ENCODE measurements around the gene HCAR2.
A peak's percentile ranks its signal among the peaks of the same experiment; 100 is the strongest.
"Not testable (repeated sequence)": the region's sequence is repeated elsewhere in the genome, so short reads cannot be mapped to it uniquely, and the experiment has no call there.

HCAR2 gene

DNA sequence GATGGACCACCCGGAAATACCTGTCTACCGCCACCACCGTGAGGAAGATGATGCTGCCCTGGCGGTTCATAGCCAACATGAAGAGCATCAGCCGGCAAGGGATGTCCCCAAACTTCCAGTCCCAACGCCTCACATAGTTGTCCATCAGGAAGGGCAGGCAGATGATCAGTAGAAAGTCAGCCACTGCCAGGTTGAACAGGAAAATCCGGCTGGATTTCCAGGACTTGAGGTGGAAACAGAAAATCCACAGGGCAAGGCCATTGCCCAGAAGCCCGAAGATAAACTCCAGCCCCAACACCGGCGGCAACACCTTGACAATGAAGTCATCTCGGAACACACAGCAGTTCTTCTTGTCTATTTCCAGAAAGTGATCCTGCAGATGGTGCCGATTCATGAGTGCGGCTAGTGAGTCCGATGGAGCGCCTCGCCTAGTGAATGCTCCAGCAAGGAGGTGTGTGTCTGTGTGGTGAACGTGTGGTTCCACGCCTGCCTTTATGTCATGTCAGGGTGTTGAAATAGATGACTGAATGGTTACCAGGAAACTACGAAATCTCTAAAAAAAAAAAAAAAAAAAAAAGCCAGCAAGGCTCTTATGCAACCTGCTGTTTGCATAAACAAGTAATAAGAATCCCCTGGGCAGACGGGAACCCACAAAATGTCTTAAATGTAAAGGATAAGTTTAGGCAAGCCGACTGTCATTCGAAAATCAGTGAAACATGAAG lies at the start of gene HCAR2:
HCAR2 (minus strand) TSS at position 468 of the 722 bp plus-strand sequence; CDS start at position 394, 74 bp downstream.
- not testable (repeated sequence) for H3K36me3 Mint-ChIP-seq; H3K27me3 Mint-ChIP-seq; H3K4me3 Mint-ChIP-seq; H3K4me1 Mint-ChIP-seq (ENCODE audit: low read depth); H3K9me3 Mint-ChIP-seq (ENCODE audit: low read depth); H3K27ac Mint-ChIP-seq

DNA sequence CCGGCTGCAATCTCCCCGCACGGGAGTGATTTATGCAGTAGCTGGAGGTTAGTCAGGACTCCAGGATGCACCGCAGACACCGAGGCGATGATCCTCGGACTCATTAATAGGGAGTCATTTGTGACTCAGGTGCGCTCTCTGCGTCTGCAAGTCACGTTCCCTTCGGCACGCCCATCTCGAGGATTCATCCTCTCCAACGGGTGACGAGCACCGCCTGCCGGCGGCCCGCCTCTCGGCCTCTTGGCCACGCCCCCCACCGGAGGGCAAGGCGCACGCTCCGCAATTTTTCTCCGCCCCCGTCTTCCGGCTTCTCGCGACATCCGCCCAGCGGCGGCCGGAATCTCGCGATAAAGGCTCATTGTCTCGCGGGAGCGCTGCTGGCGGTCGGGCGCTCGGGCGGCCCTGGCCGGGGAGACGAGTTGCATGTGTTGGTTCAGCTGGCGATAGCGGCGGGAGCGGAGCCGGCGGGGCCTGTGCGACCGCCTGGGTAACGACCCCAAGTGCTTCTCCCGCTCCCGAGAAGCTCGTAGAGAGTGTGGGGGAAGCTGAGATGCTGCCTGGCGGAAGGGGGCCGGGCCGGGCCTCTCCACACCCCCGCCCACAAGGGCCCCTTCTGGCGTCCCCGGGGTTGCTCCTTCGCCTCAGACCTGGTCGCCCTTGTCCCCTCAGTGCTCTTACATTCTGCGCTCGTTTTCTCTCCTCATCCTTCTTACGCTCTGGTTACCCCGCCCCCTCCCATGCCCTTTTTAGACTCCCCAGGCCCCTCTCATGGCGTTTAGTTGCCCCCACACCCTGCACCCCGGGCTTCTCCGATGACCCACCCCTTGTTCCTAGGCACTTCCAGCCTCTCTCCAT lies 49.5 kb upstream of the HCAR2 start, which contains the start of gene DENR:
DENR (plus strand) TSS at position 361 of the 855 bp plus-strand sequence. CDS start 878 bp downstream, outside the sequence.
- Mint-ChIP-seq H3K4me1 (ENCODE audit: low read depth) (peaks cover 48% of the 10 kb centered on the region), H3K27me3 (no peaks in the 10 kb centered on the region), H3K9me3 (ENCODE audit: low read depth) (no peaks in the 10 kb centered on the region), H3K4me3 (peak within 1 kb of the TSS; percentile 97), H3K27ac (peak within 1 kb of the TSS; percentile 96), H3K36me3 (peaks cover 12% of the 10 kb centered on the region)

DNA sequence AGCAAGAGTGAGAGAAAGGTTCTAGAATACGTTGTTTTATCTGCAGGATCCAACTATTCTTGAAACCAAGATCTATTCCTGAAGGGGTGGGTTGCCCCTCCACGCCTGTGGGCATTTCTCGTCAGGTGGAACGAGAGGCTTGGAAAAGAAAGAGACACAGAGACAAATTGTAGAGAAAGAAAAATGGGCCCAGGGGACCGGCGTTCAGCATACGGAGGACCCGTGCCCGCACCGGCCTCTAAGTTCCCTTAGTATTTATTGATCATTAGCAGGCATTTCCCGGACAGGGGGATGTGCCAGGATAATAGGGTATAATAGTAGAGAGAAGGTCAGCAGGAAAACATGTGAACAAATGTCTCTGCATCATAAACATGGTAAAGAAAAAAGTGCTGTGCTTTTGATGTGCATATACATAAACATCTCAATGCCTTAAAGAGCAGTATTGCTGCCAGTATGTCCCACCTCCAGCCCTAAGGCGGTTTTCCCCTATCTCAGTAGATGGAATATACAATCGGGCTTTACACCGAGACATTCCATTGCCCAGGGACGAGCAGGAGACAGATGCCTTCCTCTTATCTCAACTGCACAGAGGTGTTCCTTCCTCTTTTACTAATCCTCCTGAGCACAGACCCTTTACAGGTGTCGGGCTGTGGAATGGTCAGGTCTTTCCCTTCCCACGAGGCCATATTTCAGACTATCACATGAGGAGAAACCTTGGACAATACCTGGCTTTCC lies 47.8 kb upstream of the HCAR2 start:
- Mint-ChIP-seq H3K4me3 (peak overlapping the region; percentile 77), H3K27ac (peak overlapping the region; percentile 48)
- H3K36me3 Mint-ChIP-seq = not testable (repeated sequence)

DNA sequence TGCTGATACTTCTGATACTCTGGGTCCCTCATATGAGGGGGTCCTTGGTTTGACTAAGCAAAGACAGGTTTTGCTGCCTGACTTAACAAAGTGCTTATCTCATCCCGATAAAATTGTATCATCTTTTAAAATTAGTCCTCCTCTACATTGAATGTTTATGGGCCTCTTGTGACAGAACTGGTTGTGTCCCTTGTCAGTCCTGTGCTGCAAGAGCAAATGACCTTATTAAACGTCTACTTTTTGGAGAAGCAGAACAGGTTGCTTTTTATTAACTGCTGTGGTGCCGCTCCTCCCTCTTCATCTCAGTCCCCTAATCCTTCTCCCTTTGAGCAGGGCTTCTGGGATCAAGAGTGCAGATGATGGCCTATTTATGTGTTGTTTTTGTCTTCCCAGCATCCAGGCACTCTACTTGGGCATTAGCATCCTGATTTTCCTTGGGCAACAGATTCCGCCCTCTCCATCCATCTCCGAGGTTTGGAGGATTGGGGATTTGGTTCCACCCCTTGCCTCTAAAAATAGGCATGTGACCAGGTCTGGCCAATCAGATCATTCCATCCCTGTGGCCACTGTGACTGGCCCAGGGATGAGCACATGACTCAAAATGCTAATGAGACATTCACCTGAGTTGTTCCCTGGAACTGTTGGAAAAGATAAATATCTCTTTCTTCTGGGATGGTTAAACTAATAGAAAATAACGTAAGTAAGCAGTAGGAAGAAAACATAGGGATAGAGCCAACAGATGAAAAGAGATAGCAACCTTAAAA lies 46.6 kb upstream of the HCAR2 start:
- Mint-ChIP-seq H3K4me3 (no peak overlapping the region), H3K36me3 (peaks cover 5% of the 10 kb centered on the region), H3K27me3 (no peaks in the 10 kb centered on the region), H3K9me3 (ENCODE audit: low read depth) (no peaks in the 10 kb centered on the region), H3K4me1 (ENCODE audit: low read depth) (peaks cover 25% of the 10 kb centered on the region), H3K27ac (no peak overlapping the region)

More for the DNA sequence above, 47.8 kb upstream of the HCAR2 start:
- H3K9me3 Mint-ChIP-seq (ENCODE audit: low read depth); H3K27me3 Mint-ChIP-seq: not testable (repeated sequence)
- peaks cover 33% of the 10 kb centered on the region for H3K4me1 Mint-ChIP-seq (ENCODE audit: low read depth)

DNA sequence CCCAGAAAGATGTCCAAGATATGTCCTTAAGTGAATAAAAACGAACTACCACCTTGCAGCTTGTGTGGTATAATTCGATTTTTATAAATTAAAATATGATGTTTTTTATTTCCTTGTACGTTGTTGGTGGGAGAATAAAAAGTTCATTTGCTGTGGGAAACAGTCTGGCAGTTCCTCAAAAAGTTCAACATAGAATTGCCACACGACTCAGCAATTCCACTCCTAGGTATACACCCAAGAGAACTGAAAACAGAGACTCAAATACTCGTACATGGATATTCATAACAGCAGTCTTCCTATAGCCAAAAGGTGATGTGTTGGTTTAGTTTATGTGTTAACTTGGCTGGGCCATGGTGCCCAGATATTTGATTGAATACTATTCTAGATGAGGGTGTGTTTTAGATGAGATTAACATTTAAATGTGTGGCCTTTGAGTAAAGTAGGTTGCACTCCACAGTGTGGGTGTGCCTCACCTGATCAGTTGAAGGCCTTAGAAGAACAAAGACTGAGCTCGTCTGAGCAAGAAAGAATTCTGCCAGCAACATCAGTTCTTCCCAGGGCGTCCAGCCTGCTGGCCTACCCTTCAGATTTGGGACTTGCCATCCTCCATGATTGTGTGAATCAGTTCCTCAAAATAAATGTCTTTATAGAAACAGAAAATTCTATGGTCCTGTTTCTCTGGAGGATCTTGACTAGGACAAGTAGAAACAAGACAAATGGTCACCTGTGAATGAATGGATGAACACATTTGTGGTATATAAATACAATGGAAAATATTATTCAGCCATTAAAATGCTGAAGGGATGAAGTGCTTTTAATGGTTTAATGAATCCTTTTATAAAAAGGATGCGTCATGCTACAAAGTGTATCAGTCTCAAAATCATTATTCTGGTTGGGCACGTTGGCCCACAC lies 44.3 kb upstream of the HCAR2 start:
- Mint-ChIP-seq H3K4me3 (no peak overlapping the region), H3K9me3 (ENCODE audit: low read depth) (no peaks in the 10 kb centered on the region), H3K27me3 (no peaks in the 10 kb centered on the region), H3K27ac (no peak overlapping the region), H3K4me1 (ENCODE audit: low read depth) (peaks cover 8% of the 10 kb centered on the region), H3K36me3 (no peaks in the 10 kb centered on the region)

DNA sequence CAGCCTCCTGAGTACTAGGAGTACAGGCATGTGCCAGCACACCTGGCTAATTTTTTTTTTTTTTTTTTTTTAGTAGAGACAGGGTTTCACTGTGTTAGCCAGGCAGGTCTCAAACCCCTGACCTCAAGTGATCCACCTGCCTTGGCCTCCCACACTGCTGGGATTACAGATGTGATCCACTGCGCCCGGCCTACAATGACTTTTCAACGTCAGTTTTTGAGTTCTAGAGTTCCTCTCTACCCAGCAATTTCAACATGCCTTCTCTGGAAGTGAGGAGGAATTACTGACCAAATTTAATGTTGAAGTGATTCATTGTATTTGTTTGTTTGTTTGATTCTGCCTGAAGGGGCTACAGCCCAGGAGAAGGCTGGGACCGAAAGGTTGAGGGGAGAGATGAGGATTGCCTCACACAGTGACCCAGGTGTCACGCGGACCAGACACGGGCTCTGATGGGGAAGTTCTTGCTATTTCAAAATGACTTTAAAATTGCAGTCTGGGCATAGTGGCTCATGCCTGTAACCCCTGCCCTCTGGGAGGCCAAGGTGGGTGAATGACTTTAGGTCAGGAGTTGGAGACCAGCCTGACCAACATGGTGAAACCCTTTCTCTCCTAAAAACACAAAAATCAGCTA lies 40.9 kb upstream of the HCAR2 start:
- H3K27me3 Mint-ChIP-seq = no peaks in the 10 kb centered on the region
- H3K27ac Mint-ChIP-seq = no peak overlapping the region
- no peaks in the 10 kb centered on the region for H3K4me1 Mint-ChIP-seq (ENCODE audit: low read depth)
- H3K4me3 Mint-ChIP-seq = no peak overlapping the region
- H3K9me3 Mint-ChIP-seq (ENCODE audit: low read depth) = no peaks in the 10 kb centered on the region
- H3K36me3 Mint-ChIP-seq = no peaks in the 10 kb centered on the region

DNA sequence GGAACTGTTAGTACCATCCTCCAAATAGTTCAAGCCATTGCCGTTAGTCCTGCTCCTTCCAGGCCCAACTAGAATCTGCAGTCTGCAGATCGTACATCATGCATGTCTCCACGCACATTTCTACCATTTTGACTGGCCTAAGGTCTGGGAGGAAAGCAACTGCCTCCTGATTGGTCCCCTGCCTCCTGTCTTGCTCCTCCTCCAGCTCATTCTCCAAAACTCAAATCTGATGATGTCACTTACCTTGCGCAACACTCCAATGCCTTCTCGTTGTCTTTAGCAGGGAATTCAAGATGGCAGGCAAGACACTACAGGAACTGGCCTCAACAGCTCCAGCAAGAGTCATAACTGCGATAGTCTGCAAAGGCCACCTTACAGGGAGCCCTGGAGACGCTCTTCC lies 37.2 kb upstream of the HCAR2 start:
- Mint-ChIP-seq H3K36me3 (no peaks in the 10 kb centered on the region), H3K9me3 (ENCODE audit: low read depth) (no peaks in the 10 kb centered on the region), H3K27me3 (no peaks in the 10 kb centered on the region), H3K27ac (no peak overlapping the region), H3K4me1 (ENCODE audit: low read depth) (peaks cover 5% of the 10 kb centered on the region), H3K4me3 (no peak overlapping the region)

DNA sequence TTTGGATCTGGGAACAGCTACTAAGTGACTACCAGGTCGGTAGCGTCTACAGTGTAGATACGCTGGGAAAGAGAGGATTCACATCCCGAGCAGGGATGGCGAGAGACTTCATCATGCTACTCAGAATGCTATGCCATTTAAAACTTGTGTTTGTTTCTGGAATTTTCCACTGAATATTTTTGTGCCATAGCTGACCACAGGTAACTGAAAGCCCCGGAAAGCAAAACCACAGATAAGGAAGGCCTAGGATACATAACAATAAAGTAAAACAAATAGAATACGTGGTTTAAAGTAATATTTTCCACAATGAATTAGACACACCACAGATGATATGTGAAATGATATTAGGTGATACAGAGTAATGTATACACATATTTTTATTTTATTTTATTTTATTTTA lies 35.4 kb upstream of the HCAR2 start:
- H3K27me3 Mint-ChIP-seq = no peaks in the 10 kb centered on the region
- peak overlapping the region; percentile 58 for H3K27ac Mint-ChIP-seq
- no peaks in the 10 kb centered on the region for H3K9me3 Mint-ChIP-seq (ENCODE audit: low read depth)
- no peaks in the 10 kb centered on the region for H3K36me3 Mint-ChIP-seq
- H3K4me3 Mint-ChIP-seq = no peak overlapping the region
- H3K4me1 Mint-ChIP-seq (ENCODE audit: low read depth) = peaks cover 11% of the 10 kb centered on the region

DNA sequence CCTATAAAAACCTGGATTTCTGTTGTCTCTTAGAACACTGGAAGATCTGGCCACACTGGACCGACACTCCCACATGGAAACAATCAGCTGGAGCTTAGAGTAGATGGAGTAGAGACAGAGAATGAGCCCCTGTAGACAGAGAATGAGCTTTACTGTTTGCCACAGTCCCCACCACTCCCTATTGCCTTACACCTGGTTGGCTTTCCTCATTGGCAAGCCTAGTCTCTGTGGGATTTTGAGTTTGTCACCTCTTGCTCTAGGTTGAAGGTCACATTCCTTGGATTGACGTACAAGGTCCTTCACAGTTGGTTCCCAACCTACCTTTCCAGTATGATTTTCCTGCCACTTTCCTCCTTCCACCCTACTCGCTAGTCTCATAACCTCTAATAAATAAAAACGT lies 29.5 kb upstream of the HCAR2 start:
- H3K36me3 Mint-ChIP-seq = no peaks in the 10 kb centered on the region
- H3K4me3 Mint-ChIP-seq = peak overlapping the region; percentile 56
- H3K27me3 Mint-ChIP-seq = no peaks in the 10 kb centered on the region
- H3K27ac Mint-ChIP-seq = peak overlapping the region; percentile 67
- H3K9me3 Mint-ChIP-seq (ENCODE audit: low read depth) = no peaks in the 10 kb centered on the region
- H3K4me1 Mint-ChIP-seq (ENCODE audit: low read depth) = peaks cover 40% of the 10 kb centered on the region

DNA sequence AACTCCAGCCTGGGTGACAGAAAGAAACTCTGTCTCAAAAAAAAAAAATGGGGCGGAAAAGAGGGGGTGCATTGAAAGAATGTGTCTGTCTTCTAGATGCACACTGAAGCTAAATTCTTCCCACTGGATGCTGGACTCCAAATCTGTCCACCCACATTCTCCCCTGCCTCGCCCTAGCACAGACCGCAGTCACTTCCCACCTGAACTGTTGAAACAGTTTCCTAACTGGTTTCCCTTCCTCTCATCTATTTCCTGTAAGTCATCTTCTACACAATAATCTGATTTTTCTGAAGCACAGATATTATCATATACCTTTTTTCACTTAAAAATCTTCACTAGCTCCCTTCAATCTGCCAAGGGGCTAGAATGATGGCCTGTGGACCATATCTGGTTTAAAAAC lies 29.0 kb upstream of the HCAR2 start:
- Mint-ChIP-seq H3K9me3 (ENCODE audit: low read depth) (no peaks in the 10 kb centered on the region), H3K36me3 (no peaks in the 10 kb centered on the region), H3K27me3 (no peaks in the 10 kb centered on the region), H3K4me3 (peak overlapping the region; percentile 2), H3K4me1 (ENCODE audit: low read depth) (peaks cover 40% of the 10 kb centered on the region), H3K27ac (peak overlapping the region; percentile 67)

DNA sequence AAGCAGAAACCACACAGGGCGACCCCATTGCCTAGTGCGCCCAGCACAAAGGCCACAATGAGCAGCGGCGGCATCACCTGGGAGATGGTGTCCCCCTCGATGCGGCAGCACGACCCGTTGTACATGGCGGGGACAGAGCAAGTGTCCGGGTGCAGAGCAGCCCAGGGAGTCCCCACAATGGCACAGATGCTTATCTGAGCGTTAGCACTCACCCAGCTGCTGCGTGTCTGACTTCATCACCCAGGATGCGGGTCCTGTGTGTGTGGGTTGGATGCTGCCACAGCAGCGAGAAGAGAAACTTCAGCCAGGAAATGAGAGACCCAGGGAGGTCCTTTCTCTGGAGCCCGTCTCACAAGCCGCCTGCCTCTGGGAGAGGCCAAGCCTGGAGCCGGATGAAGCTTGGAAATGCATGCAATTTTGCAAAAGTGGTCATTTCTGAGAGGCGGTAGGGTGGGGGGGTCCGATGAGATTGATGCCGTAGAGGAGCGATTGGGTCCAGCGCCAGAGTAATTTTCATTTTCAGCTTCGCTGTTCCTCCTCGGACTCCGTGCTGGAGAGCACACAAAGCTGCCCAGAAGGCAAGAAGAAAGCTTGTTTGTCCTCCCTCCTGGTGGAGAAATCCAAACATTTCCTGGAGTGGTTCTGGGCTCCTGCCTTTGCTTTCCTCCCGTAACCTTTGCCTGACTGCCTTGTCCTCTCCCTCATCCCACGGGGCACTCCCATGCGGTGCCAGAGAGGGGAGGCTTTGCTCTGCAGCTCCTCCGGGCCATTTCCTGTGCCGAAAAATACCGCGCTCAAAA lies 27.3 kb upstream of the HCAR2 start, which contains the start of gene HCAR1:
HCAR1 (minus strand) TSS at position 630 of the 800 bp plus-strand sequence; CDS start at position 125, 505 bp downstream.
- Mint-ChIP-seq H3K36me3 (no peaks in the 10 kb centered on the region), H3K27me3 (no peaks in the 10 kb centered on the region), H3K27ac (no peak within 1 kb of the TSS), H3K9me3 (ENCODE audit: low read depth) (no peaks in the 10 kb centered on the region), H3K4me1 (ENCODE audit: low read depth) (peaks cover 49% of the 10 kb centered on the region), H3K4me3 (peak within 1 kb of the TSS; percentile 54)

DNA sequence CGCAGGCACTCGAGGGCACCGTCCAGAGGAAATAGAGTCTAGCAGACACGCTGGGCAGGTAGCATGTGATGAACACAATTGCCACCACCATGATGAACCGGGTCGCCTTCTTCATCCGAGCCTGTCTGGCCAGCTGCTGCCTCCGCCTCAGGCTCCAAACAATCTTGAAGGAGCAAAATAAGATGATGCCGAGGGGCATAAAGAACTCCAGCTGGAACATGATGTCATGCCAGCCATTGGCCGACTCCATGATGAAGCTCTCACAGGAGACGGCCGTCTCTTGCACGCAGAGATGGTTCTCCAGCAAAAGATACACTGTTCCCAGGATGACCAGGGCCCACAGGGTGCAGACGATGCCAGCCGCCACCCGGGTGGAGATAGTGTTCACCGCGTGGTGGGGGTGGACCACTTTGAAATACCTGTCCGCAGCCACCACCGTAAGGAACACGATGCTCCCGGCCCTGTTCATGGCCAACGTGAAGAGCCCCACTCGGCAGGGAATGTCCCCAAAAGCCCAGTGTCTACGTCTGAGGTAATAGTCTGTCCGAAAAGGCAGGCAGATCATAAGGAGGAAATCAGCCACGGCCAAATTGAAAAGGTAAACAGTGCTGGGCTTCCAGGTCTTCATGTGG lies 26.5 kb upstream of the HCAR2 start:
- H3K27ac Mint-ChIP-seq = no peak overlapping the region
- no peaks in the 10 kb centered on the region for H3K36me3 Mint-ChIP-seq
- no peaks in the 10 kb centered on the region for H3K9me3 Mint-ChIP-seq (ENCODE audit: low read depth)
- H3K27me3 Mint-ChIP-seq = no peaks in the 10 kb centered on the region
- H3K4me1 Mint-ChIP-seq (ENCODE audit: low read depth) = peaks cover 55% of the 10 kb centered on the region
- peak overlapping the region; percentile 67 for H3K4me3 Mint-ChIP-seq

All from activated naive CD8-positive, alpha-beta T cell (primary cell).